GM18951 (cell line): ENCODE data around the gene KIF16B.

Experiments used
- POLR2A ChIP-seq: IDR thresholded peaks from 4 replicates; pipeline ENCODE4 v1.6.1; 2011; ENCODE audit warnings: mild to moderate bottlenecking; ENCODE audit not compliant: insufficient read length, insufficient read depth; ENCODE audit errors: extremely low read depth
- in situ Hi-C: fragments of 300-500 bp; cut with MboI; formaldehyde crosslinking; loops from one replicate; pipeline ENCODE4 v1.12.0; 2022; ENCODE audit warnings: low sequenced_read_pairs, mixed read lengths, inconsistent platforms; ENCODE audit not compliant: unreplicated experiment

The KIF16B gene, protein sequence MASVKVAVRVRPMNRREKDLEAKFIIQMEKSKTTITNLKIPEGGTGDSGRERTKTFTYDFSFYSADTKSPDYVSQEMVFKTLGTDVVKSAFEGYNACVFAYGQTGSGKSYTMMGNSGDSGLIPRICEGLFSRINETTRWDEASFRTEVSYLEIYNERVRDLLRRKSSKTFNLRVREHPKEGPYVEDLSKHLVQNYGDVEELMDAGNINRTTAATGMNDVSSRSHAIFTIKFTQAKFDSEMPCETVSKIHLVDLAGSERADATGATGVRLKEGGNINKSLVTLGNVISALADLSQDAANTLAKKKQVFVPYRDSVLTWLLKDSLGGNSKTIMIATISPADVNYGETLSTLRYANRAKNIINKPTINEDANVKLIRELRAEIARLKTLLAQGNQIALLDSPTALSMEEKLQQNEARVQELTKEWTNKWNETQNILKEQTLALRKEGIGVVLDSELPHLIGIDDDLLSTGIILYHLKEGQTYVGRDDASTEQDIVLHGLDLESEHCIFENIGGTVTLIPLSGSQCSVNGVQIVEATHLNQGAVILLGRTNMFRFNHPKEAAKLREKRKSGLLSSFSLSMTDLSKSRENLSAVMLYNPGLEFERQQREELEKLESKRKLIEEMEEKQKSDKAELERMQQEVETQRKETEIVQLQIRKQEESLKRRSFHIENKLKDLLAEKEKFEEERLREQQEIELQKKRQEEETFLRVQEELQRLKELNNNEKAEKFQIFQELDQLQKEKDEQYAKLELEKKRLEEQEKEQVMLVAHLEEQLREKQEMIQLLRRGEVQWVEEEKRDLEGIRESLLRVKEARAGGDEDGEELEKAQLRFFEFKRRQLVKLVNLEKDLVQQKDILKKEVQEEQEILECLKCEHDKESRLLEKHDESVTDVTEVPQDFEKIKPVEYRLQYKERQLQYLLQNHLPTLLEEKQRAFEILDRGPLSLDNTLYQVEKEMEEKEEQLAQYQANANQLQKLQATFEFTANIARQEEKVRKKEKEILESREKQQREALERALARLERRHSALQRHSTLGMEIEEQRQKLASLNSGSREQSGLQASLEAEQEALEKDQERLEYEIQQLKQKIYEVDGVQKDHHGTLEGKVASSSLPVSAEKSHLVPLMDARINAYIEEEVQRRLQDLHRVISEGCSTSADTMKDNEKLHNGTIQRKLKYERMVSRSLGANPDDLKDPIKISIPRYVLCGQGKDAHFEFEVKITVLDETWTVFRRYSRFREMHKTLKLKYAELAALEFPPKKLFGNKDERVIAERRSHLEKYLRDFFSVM (N-terminal part only)

DNA sequence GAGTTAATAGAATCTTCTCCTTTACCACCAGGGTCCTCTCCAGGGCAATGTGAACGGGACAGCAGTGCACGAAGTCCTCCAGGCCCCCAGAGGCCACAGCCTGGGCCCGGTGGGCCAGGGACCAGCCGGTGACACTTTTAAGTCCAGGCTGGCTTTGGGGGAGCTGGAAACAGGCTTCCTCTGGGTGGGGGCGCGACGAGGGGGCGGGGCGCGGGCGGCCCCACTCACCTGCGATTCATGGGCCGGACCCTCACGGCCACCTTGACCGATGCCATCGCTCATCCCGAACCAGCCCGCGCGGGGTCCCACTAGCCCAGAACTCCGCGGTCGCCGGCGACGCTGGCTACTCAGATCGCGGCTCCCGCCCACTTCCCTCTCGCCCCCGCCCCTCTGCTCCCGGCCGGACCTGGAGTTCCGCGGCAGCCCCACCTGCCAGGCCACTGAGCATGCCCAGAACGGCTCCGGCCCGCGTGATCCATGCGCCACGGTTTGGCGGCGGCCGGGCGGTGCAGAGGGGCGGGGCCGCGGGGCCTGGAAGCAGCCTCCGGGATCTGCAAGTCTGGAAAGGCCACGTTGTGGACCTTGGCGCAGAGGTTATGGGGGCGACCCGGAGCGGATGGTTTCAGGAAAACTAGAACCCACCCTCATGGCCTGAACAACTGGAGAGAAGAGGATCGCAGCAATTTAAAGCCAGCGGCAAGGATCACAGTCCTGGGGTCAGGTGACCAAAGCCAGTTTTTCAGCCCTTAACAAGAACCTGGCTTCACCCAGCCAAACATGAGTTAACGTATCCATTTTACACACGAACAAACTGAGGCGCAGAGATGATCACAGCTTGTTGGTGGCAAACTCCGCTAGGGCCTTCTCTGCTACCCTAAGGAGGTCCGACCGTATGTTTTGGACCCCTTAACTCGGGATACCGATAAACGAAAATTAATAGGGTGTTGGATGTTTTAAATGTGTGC, at the start of gene KIF16B:
Gene KIF16B (minus strand): TSS at position 448 of the 965 bp plus-strand sequence. CDS start 173 bp downstream, at position 275.
- TF ChIP-seq POLR2A: peak; percentile 50
- in situ Hi-C loops: no loop called here

DNA sequence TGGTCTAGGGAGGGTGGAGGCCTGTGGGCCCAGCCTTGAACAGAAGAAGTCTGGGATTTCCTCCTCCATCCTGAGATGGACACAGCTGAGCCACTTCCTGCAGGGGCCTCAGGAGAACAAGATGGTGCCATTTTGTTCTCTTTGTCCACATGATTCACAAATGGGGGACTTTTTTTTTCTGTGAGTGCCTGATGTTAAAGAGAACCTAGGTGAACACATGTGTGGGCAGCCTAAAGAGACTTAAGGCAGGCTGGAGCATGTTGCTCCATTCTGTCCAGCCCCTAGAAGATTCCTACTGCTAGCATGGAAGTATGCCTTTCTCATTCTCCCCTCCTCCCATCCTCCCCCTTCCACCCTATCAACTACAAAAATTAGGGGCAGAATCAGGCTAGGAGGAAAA, 49.3 kb upstream of the KIF16B start:
- in situ Hi-C loops: no loop called here
- no peak for TF ChIP-seq POLR2A

DNA sequence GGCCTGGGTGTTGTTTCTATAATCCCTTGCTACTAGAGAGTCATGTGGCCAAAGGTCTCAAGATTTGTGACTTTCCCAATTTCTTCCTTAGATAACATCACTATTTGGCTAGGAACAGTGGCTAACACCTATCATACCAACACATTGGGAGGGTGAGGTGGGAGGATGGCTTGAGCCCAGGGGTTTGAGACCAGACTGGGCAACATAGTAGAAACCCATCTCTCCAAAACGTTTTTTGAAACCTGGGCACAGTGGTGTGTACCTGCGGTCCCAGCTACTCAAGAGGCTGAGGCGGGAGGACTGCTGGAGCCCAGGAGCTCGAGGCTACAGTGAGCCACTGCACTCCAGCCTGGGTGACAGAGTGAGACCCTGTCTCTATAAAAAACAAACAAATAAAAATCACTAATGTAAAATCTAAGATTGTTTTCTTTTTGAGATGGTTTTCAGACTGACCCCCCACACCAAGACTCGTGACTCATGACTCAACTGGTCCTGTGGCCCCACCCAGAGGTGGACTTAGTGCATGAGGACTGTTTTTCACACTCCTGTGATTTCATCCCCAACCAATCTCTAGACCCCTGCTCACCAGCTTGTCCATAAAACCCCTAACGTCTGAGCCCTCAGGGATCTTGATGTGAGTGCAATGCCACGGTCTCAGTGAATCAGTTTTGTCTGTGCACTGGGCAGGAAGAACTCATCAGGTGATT, 48.3 kb upstream of the KIF16B start:
- no peak for TF ChIP-seq POLR2A
- in situ Hi-C loops: no loop called here

DNA sequence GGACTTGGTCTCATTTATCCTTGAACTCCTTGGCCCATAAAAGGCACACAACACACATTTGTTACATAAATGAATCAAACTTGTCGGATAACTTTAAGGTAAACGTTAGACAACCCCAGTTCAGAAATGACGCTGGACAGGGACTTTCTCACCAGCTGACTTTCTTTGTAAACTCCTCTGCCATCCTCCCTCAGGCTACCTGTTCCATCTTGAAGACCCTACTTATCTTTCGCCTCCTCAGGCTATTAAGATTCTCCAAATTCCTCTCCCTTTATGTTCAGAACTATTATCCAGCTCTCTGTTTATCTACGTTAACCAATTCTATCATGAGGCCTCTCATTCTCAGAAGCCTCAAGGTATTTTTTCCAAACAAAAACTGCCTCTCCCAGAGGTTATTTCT, 47.7 kb upstream of the KIF16B start:
- no peak for TF ChIP-seq POLR2A
- in situ Hi-C loops: no loop called here

DNA sequence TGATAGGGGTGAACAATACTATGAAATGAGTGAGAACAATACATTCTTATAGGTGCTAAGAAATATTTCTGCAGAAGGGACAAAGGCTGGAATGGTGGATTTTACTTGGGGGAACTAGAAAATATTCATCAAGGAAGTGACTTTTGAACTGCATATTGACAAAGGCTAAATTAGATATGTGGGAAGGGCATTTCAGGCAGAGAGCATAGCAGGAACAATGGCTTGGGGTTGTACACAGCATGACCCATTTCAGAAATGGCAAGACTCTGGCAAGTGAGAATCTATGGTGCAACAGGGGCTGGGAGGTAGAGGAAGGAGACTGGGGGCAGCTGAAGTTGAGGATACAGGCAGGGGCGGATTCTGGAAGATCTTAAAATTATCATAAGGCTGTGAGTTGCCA, 46.7 kb upstream of the KIF16B start:
- in situ Hi-C loops: no loop called here
- TF ChIP-seq POLR2A: no peak

DNA sequence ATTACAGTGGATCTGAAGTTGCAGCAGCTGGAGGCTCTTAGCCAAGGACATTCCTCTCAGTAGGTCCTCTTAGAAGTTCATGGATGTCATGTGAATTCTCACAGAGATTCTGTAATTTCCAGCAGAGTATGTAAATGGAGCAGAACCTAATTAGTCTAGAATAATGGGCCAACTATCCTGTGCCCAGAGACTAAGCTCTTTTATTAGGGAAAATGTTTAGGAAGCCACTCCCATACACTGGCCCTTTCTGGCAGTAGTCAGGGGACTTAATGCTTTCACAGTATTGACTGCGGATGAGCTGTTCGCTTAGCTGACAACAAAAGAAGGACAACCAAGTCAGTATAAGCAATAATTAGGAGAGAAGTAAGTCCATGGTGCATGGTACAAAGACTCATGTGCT, 43.8 kb upstream of the KIF16B start:
- TF ChIP-seq POLR2A: no peak
- in situ Hi-C loops: no loop called here

DNA sequence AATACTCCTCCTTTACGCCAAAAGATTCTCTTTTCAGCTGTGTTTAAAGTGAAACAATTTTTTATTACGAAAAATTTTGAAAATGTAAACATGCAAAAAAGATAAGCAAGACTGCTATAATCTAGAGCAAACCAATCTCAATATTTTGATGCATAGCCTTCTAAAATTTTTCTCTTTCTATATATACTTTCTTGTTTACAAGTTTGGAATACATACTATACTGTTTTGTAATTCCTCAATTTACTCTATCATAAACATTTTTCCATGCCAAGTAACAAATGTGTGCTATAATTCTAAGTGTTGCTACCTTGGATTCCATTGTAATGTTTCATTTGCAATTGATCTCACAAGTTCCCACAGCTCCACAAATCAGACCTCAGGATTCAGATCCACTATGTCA, 43.1 kb upstream of the KIF16B start:
- TF ChIP-seq POLR2A: no peak
- in situ Hi-C loops: no loop called here

DNA sequence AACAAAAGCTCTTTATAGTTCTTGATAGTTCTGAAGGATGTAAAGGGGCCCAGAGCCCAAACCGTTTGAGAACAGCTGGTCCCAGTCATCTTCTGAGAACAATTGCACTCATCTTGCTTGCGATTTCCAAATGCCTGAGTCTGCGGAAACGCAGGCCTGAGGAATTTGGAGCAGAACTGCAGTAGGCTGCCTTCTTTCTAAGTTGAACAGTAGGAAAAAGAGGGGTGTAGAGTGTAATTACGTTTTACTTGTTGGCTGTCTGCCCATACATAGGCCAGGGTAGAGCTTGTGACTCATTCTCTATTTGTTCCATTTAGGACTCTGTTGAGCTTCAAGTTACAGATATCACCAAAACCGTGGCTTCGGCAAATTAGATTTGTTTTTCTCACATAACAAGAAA, 42.0 kb upstream of the KIF16B start:
- in situ Hi-C loops: no loop called here
- TF ChIP-seq POLR2A: no peak

DNA sequence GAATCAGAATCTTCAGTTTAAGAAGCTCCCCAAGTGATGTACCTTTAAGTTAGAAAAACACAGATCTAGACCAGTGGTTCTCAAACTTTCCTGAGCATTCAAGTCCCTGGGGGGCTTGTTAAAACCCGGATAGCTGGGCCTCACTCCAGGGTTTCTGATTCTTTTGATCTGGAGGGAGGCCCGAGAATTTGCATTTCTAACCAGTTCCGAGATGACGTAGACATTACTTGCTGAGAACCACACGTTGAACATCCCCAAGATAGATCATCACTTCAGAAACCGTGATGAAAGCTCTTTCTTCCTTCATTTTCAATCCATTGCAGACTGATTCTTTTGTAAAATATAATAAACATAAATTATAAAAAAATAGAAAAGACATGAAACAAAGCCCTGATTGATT, 40.7 kb upstream of the KIF16B start:
- in situ Hi-C loops: no loop called here
- TF ChIP-seq POLR2A: no peak

DNA sequence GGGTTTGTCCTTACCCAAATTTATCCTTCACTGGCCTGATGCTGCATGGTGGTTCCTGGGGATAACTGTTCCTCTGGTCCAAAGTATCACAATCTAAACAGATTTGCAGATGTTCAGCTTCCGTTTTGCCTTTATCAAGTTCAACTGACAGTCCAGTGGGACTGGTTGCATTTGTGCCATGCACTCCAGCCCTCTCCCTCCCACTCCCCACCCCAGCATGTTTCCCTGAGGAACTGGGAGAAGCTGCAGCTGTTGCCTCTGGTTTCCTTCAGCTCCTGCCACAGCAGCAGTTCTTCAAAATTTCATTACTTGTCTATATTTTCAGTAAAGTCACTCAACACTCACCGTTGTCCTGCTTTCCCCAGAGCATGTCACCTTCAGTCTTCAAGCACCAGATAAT, 39.5 kb upstream of the KIF16B start:
- in situ Hi-C loops: no loop called here
- TF ChIP-seq POLR2A: no peak

DNA sequence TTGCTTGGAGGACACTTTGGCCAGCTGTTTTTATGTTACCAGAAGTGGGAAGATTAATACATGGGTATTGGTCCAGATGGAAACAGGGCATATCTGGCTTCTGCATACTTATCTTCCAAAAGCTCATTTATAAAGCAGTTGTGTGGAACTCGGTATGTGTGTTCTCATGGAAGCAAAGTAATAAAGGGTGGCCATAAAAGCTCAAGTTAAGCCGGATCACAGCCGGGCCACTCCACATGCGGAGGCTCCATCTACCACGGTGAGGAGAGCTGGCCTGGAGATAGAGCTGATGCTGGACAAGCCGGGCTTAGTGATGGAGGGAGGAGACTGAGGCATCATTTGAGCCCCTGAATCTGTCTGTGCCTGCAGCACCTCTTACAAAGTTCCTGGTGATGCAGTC, 38.6 kb upstream of the KIF16B start:
- no peak for TF ChIP-seq POLR2A
- in situ Hi-C loops: no loop called here

DNA sequence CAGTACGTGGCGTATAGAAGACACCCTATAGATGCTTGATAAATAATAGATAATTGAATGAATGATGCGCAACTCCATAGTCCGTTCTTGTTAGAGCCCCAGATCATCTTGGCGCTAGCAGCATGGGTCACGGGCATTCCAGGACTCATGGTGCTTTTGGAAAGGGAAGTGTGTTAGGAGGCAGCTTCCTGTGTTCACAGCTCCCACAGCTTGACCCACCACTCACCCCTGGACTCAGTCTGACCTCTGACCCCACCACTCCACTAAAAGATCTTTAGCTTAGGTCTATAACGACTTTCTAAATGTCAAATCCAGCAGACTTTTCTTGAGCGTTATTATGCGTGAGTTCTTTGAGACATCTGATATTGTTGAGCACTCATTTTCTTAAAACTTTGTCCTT, 35.8 kb upstream of the KIF16B start:
- in situ Hi-C loops: no loop called here
- TF ChIP-seq POLR2A: no peak

DNA sequence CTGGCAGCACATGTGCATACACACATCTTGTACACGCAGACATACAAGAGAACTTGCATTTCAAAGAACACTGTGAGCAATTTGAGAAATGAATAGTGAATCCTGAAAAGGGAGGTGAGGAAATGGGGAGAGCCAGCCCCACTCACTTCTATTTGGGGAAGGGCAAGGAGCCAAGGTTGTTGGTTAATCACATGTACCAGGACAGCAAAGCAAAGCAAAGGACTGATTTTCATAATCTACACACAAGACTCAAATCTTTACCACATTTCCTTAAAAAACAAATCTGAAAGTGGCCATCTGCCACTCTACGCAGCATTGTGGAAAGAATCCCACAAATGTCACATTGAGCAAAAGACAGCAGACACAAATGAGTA, 35.0 kb upstream of the KIF16B start:
- TF ChIP-seq POLR2A: no peak
- in situ Hi-C loops: no loop called here
